GM19328 (cell line): Measurements from ENCODE around the gene DKK3.

Experiments
- ATAC-seq: cut with Tn5 transposase; IDR thresholded peaks from one replicate; pipeline ENCODE4 v1.9.1; 2021; ENCODE audit warnings: mild to moderate bottlenecking, moderate library complexity; ENCODE audit not compliant: unreplicated experiment

The DKK3 gene

GRCh38 chr11:11952036-11952435, 56.4 kb downstream of the DKK3 start:
- no peak for ATAC-seq

DNA sequence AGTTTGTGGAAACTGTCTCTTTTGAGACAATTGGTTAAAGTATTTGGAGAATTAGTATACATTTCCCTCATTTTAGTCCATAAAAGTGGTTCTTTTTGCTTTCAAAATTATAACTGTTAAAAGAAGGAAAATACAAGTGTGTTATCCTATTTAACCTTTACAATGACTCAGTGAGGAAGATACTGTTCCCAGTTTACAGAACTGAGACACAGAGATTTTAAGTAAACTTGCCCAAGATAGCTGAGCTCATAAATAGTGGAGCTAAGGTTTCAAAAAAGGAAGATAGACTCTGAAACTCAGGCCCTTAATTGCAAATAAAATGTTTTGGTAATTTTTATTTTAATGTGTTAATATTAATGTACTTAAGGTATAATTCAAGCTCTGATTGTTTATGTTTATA, 58.9 kb downstream of the DKK3 start:
- ATAC-seq, result no peak

DNA sequence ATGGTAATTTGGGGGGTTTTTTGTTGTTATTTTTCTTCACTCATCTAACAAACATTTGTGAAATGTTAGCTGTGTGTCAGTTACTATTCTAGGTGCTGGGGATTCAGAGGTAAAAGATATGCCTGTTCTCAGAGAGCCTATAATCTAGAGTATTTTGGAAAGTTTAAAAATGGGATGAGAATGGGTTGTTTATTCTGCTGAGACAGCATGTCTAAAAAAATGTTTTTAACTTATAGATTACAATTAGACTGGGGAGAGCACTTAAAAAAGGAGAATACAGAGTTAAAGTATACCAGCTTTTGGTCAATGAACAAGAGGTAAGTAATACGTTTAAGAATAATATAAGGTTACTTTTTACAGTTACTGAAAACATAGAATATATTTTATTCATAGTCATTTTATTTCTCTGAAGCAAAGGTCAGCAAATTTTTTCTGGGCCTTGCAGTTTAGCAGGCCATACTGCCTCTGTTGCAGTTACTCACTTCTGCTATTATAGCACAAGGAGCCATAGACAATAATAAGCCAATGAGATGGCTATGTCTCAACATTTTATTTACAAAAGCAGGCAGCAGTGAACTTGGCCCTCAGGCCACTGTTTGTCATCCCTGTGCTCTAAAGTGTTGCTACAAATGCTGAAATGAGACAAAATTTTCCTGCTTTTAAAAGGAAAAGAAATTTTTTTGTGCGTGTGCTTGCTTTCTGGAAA, 60.0 kb downstream of the DKK3 start:
- ATAC-seq, result no peak

DNA sequence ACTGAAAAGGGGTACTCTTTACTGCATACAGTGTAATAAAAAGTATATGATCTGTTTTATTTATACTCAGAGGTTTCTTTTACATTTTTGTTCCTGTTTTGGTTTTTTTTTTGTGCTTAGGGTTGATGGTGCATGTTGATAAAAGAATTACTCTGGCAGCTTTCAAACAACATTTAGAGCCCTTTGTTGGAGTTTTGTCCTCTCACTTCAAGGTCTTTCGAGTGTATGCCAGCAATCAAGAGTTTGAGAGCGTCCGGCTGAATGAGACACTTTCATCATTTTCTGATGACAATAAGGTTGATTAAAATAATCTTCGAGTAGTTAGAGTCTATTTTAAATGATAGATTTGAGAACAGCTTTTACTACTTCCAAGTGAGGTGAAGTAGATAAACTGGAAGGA, 60.6 kb downstream of the DKK3 start:
- no peak for ATAC-seq

DNA sequence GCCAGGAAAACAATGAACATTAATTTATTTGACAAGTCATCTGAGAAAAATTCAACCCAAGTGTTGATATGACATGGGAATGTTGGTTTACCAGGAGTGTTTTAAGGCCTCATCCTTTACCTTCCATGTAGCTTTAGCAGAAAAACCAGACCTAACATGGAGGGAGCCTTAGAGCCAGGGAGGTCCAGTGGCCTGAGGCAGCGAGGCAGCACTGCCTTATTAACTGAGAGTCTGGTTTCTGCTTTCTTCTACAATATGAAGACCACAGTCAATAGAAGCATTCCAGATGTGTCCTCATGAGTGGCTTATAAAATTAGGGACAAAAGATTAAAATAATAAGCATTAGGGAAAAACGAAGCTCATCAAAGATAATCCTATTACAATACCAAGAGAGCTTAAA, 61.5 kb downstream of the DKK3 start:
- no peak for ATAC-seq

- ATAC-seq, result no peak
Observed at GRCh38 chr11:11946180-11946579, 62.2 kb downstream of the DKK3 start.

- ATAC-seq, result no peak
Observed at GRCh38 chr11:11944444-11944843, 64.0 kb downstream of the DKK3 start.

DNA sequence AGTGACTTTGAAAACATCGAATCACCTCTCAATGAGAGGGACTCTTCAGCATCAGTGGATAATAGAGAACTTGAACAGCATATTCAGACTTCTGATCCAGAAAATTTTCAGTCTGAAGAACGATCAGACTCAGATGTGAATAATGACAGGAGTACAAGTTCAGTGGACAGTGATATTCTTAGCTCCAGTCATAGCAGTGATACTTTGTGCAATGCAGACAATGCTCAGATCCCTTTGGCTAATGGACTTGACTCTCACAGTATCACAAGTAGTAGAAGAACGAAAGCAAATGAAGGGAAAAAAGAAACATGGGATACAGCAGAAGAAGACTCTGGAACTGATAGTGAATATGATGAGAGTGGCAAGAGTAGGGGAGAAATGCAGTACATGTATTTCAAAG, 65.8 kb downstream of the DKK3 start:
- ATAC-seq, result no peak

GRCh38 chr11:11940551-11940950, 67.9 kb downstream of the DKK3 start:
- ATAC-seq, result no peak

DNA sequence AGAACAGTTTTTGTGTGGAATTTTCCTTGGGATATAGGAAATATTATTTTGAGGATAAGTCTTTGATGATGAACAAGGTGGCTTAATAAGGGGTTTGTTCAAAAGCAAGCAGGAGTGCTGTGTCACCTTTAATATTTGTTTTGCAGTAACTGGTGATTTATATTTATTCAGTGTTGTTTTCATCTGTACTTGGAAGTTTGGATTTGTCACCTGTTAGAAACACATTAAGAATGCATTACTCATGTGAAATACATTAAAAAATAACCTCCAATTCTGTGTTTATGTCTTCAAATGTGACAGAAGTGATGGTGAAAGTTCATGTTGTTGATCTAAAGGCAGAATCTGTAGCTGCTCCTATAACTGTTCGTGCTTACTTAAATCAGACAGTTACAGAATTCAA, 70.5 kb downstream of the DKK3 start:
- no peak for ATAC-seq

DNA sequence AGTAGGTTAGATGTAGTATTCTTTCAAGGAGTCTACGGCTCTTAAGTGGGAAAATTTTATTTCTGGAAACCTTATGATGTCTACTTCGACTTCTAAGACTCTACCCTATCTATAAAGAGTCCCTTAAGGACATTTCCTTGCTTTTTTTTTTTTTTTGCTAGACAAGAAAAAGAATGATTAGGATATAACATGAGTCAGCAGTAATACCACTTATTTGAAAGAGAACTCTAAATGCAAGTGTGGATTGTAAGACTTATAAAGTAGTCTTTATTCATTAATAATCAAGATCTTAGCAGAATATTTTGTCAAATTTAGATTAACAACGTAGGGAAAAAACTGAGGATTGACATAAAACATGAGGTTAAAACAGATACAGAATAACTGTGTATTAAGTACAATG, 71.0 kb downstream of the DKK3 start:
- no peak for ATAC-seq

- no peak for ATAC-seq
Observed at GRCh38 chr11:11935536-11935935, 72.9 kb downstream of the DKK3 start.

GRCh38 chr11:11931461-11932055, 76.9 kb downstream of the DKK3 start:
- ATAC-seq, result no peak

DNA sequence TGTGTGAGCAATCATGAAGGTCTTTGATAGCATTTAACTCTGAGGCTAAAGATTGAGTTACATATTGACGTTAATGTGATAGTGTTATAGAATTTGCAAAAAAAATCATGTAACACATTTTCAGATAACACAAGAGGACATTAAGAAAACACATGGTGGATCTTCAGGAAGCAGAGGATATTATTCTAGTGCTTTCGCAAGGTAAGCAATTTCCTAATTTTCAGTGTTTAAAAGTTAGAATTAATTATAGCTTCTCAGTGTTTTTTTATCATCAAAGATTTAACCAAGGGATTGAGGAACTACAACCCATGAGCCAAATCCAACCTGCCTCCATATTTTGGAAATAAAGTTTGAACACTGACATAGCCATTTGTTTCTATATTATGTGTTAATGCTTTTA, 78.5 kb downstream of the DKK3 start:
- ATAC-seq, result no peak

GRCh38 chr11:11923828-11924227, 84.6 kb downstream of the DKK3 start:
- ATAC-seq, result no peak

DNA sequence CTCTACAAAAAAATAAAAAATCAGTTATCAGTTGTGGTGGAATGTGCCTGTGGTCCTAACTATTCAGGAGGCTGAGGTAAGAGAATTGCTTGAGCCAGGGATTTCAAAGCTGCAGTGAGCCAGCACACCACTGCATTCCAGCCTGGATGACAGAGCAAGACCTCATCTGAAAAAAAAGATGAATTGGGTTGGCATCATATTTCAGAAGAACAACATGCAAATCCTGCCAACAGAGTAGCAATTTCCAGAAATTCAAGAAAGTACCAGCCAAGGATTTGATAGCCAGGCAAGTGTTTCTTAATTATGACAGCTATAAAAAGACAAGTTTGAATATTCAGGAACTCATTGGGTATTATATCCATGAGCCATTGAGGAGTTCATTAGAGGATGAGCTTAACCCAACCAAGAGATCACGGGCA, 91.4 kb downstream of the DKK3 start:
- no peak for ATAC-seq

DNA sequence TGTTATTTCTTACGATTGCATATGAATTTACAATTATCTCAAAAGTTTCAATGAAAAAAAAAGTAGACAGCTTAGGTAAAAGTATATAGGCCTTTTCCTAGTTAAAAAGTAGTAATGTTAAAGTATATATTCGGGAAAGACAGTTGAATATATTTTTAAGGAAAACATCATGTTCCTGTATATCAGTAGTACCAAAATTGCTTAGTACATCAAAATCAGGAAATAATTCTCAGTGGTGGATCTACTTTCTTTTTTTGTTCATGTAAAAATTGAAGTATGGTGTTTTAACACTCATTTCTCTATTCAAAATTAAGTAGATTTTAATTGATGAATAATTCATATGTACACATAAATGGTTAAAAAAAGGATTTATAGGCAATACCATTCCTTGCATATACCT, 92.8 kb downstream of the DKK3 start:
- ATAC-seq, result no peak

- ATAC-seq, result no peak
Observed at GRCh38 chr11:11913395-11913794, 95.0 kb downstream of the DKK3 start.
